Measurements from ENCODE around the gene AVPR1B. TPM values are rescaled to one million over a fixed set of nuclear protein-coding genes. Genes with fewer than 3 reads are reported as not detected.

The AVPR1B gene
- 0.85 TPM for polyA plus RNA-seq (ENCODE audit: insufficient read length)
- long read RNA-seq, donor 1, partial matches to known transcripts: 0 of 1 reads
- long read RNA-seq, donor 1, other reads (novel, unspliced or antisense): 0 of 1 reads
- long read RNA-seq, donor 2: 0 reads
- long read RNA-seq, donor 3: 0 reads
- long read RNA-seq, donor 4: 0 reads
- long read RNA-seq, donor 5: 0 reads
- long read RNA-seq, donor 6: 0 reads
- long read RNA-seq, donor 7: 0 reads
- long read RNA-seq, donor 8: 0 reads

- peak; percentile 74 for DNase-seq
Observed at GRCh38 chr1:206117151-206117948, at the start of gene AVPR1B. Gene AVPR1B (minus strand): TSS chr1:206117388. CDS start chr1:206116890, 498 bp downstream.

- DNase-seq: no peak
Observed at GRCh38 chr1:206145771-206146290, 28.6 kb upstream of the AVPR1B start.

GRCh38 chr1:206144605-206145004 lies 27.4 kb upstream of the AVPR1B start:
- no peak for DNase-seq

GRCh38 chr1:206143537-206144172 lies 26.5 kb upstream of the AVPR1B start:
- DNase-seq: peak; percentile 31

- no peak for DNase-seq
Observed at GRCh38 chr1:206142770-206143169, 25.6 kb upstream of the AVPR1B start.

- no peak for DNase-seq
Observed at GRCh38 chr1:206142011-206142410, 24.8 kb upstream of the AVPR1B start.

GRCh38 chr1:206136241-206136640 lies 19.1 kb upstream of the AVPR1B start:
- DNase-seq: no peak

GRCh38 chr1:206135248-206135647 lies 18.1 kb upstream of the AVPR1B start:
- DNase-seq: no peak

GRCh38 chr1:206133751-206134415 lies 16.7 kb upstream of the AVPR1B start:
- DNase-seq: no peak

- no peak for DNase-seq
Observed at GRCh38 chr1:206131037-206131436, 13.8 kb upstream of the AVPR1B start.

- DNase-seq: no peak
Observed at GRCh38 chr1:206128196-206128595, 11.0 kb upstream of the AVPR1B start.

GRCh38 chr1:206127336-206127735 lies 10.1 kb upstream of the AVPR1B start:
- DNase-seq: no peak

- no peak for DNase-seq
Observed at GRCh38 chr1:206125346-206125745, 8.2 kb upstream of the AVPR1B start.

GRCh38 chr1:206122686-206123085 lies 5.5 kb upstream of the AVPR1B start:
- DNase-seq: no peak

GRCh38 chr1:206121269-206121668 lies 4.1 kb upstream of the AVPR1B start:
- no peak for DNase-seq

- no peak for DNase-seq
Observed at GRCh38 chr1:206120406-206120805, 3.2 kb upstream of the AVPR1B start.

- no peak for DNase-seq
Observed at GRCh38 chr1:206116873-206117150, 376 bp downstream of the AVPR1B start.

GRCh38 chr1:206116191-206116872 lies 856 bp downstream of the AVPR1B start:
- DNase-seq: no peak

- DNase-seq: no peak
Observed at GRCh38 chr1:206115791-206116190, 1.4 kb downstream of the AVPR1B start.

- DNase-seq: no peak
Observed at GRCh38 chr1:206114692-206115640, 2.2 kb downstream of the AVPR1B start.

Data from left kidney (tissue), 8 donors.